NCI-H146 treated with DMSO at 0.1 percent for 48 hours (cell line): ENCODE data around the gene SERPINA12.
"Not testable (repeated sequence)": the region's sequence is repeated elsewhere in the genome, so short reads cannot be mapped to it uniquely, and the experiment has no call there.

Experiments
- DNase-seq: peaks from one replicate; lab custom pipeline; 2025; ENCODE audit not compliant: unreplicated experiment; lab: John Stamatoyannopoulos, UW

Gene SERPINA12

GRCh38 chr14:94494085-94494484, 15.2 kb downstream of the SERPINA12 start:
- no peak for DNase-seq

GRCh38 chr14:94491511-94491910, 17.8 kb downstream of the SERPINA12 start:
- DNase-seq, result no peak

GRCh38 chr14:94489336-94489735, 19.9 kb downstream of the SERPINA12 start:
- DNase-seq, result no peak

- DNase-seq, result no peak
Measured at GRCh38 chr14:94486883-94487282, 22.4 kb downstream of the SERPINA12 start.

GRCh38 chr14:94485944-94486841, 23.1 kb downstream of the SERPINA12 start:
- no peak for DNase-seq

GRCh38 chr14:94484481-94484880, 24.8 kb downstream of the SERPINA12 start:
- DNase-seq, result no peak

GRCh38 chr14:94483729-94484275, 25.5 kb downstream of the SERPINA12 start:
- no peak for DNase-seq

- DNase-seq, result no peak
Measured at GRCh38 chr14:94483071-94483451, 26.2 kb downstream of the SERPINA12 start.

- not testable (repeated sequence) for DNase-seq
Measured at GRCh38 chr14:94482132-94483070, 26.9 kb downstream of the SERPINA12 start.

GRCh38 chr14:94481468-94482131, 27.7 kb downstream of the SERPINA12 start:
- DNase-seq, result no peak

- DNase-seq, result no peak
Measured at GRCh38 chr14:94480809-94481208, 28.5 kb downstream of the SERPINA12 start.

GRCh38 chr14:94478420-94478819, 30.8 kb downstream of the SERPINA12 start:
- DNase-seq, result no peak

GRCh38 chr14:94476023-94476422, 33.2 kb downstream of the SERPINA12 start, which contains the start of gene SERPINA9:
Gene SERPINA9 (minus strand): TSS chr14:94476197. CDS start chr14:94469840, 6,357 bp downstream.
- DNase-seq, result no peak

GRCh38 chr14:94474581-94475031, 34.7 kb downstream of the SERPINA12 start:
- DNase-seq, result no peak

- DNase-seq, result no peak
Measured at GRCh38 chr14:94473666-94474410, 35.4 kb downstream of the SERPINA12 start.

- DNase-seq, result no peak
Measured at GRCh38 chr14:94472842-94473241, 36.4 kb downstream of the SERPINA12 start.

GRCh38 chr14:94471045-94471444, 38.2 kb downstream of the SERPINA12 start:
- DNase-seq, result no peak

GRCh38 chr14:94470311-94470710, 39.0 kb downstream of the SERPINA12 start:
- no peak for DNase-seq

GRCh38 chr14:94469261-94469660, 40.0 kb downstream of the SERPINA12 start:
- DNase-seq, result no peak
